HG02678 (cell line): ENCODE data around the gene USP5.

ENCODE experiments used
- ATAC-seq: cut with Tn5 transposase; IDR thresholded peaks from one replicate; pipeline ENCODE4 v1.9.1; 2021; ENCODE audit warnings: mild to moderate bottlenecking, moderate library complexity; ENCODE audit not compliant: unreplicated experiment

The USP5 gene

DNA sequence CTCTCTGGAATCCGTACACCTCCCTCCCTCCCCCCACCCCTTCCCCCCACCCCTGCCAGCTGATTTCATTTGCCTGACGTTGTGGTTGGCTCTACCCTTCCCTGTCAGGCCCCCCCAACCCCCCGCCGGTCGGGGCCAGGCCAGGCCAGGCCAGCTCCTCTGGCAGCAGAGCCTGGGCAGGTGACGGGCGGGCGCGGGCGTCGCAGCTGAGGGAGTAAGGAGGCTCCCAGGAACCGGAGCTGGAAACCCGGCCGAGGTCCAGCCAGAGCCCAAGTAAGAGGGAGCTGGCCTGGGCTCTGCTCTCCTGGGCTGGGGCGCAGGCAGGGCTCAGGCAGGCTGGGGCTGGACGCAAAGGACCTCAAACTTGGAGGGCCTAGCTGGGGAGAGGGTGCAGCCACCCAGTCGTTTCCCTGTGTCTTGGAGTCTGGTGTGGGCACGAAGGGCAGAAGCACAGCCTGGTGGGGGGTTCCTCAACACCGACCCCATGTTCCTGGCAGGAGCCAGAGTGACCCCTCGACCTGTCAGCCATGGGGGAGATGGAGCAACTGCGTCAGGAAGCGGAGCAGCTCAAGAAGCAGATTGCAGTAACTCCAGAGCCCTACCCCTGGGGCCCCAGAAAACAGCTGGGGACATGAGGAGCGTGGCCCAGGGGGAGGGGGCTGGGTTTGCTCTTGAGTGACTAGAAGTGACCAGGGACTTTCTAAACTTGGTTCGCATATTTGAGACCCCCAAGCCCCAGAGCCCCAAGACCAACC lies 11.0 kb upstream of the USP5 start, which contains the start of gene GNB3:
TSS of gene GNB3 (plus strand) at position 165 of the 755 bp plus-strand sequence. CDS start at position 528, 363 bp downstream.
- no peak for ATAC-seq

DNA sequence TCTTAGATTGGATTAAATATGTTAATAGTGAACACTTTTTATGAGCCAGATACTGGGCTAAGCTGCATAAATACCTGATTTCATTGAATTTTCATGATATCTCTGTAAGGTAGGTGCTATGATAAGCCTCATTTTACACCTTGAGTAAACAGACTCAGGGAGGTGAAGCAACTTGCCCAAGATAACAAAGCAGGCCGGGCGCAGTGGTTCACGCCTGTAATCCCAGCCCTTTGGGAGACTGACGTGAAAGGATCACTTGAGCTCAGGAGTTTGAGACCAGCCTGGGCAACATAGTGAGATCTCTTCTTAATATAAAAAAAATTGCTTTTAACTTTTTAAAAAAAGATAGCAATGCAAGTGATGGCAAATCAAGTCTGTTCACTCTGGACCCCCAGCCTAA lies 9.9 kb upstream of the USP5 start:
- no peak for ATAC-seq

DNA sequence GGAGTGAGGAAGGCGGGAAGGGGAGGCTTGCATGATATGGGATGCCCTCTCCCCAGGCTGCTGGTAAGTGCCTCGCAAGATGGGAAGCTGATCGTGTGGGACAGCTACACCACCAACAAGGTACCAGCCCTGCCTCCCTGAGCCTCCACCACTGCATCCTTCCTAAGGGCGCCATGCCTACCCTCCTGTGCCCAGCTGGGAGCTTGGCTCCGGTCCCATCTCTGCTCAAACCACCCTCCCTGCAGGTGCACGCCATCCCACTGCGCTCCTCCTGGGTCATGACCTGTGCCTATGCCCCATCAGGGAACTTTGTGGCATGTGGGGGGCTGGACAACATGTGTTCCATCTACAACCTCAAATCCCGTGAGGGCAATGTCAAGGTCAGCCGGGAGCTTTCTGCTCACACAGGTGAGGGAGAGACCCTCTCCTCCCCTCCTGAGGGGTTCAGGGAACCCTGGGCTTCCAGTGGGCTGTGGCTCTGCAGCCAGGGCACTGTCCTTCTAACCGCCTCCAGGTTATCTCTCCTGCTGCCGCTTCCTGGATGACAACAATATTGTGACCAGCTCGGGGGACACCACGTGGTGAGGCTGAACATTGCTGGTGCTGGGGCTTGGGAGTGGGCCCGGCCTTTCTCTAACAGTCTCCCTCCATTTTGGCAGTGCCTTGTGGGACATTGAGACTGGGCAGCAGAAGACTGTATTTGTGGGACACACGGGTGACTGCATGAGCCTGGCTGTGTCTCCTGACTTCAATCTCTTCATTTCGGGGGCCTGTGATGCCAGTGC lies 8.6 kb upstream of the USP5 start:
- no peak for ATAC-seq

DNA sequence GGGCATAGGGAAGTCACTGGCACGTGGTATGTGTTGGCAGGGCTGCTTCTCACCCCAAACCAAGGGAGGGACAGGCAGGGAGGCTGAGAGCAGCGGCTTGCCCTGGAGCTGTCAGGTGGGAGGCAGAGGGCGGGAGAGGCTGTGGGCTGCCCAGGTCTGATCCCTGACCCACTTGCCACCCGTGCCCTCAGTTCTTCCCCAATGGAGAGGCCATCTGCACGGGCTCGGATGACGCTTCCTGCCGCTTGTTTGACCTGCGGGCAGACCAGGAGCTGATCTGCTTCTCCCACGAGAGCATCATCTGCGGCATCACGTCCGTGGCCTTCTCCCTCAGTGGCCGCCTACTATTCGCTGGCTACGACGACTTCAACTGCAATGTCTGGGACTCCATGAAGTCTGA lies 6.6 kb upstream of the USP5 start:
- no peak for ATAC-seq

DNA sequence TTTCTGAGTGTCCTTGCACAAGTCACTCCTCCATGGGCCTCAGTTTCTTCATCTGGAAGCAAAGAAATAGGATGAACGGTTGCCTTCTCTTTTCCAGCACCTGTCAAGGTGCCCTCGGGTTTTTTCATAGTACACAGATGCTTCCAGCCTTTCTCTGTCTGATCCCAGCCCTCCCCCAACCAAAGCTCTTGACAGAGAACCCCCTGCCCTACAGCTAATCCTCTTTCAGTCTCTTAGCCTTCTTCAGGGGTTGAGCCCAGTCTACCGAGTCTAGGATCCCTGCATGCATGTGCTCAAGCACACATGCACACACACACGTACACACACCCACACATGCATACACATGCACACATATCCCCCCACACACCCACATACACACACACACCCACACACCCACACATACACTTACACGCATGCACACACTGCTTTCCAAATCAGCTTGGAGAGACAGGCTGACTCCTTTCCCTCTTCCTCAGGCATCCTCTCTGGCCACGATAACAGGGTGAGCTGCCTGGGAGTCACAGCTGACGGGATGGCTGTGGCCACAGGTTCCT lies 5.6 kb upstream of the USP5 start:
- ATAC-seq, result no peak

DNA sequence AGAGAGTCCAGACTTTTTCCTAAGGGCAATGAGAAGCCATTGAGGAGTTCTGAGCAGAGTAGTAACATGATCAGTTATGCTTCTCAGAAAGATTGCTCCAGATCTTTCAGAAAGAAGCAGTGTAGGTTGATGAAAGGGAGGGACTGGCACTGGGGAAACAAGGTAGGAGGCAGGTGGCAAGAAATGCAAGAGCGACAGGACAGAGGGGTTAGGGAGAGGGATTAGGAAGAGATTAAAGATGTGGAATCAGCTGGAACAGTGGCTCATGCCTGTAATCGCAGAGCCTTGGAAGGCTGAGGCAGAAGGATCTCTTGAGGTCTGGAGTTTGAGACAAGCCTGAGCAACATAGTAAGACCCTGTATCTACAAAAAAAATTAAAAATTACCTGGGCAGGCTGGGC lies 4.3 kb upstream of the USP5 start:
- ATAC-seq, result no peak

DNA sequence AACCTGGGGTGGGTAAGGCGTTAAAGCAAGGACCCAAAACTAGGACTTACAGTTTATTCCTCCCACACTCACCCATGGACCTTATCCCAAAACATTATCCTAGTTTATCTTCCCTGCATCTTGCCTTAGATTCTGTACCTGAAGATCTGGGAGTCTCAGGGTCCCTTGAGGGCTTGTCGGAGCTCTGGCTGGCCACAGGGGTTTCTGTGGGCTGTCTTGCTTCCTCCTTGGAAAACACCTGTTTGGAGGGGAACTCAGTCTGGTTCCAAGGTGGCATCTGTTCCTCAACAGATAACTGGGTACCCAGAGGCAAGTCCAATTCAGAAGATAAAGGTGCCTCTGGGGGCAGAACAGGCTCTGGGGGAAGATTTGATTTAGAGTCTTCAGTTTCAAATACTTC lies 2.5 kb upstream of the USP5 start:
- no peak for ATAC-seq

DNA sequence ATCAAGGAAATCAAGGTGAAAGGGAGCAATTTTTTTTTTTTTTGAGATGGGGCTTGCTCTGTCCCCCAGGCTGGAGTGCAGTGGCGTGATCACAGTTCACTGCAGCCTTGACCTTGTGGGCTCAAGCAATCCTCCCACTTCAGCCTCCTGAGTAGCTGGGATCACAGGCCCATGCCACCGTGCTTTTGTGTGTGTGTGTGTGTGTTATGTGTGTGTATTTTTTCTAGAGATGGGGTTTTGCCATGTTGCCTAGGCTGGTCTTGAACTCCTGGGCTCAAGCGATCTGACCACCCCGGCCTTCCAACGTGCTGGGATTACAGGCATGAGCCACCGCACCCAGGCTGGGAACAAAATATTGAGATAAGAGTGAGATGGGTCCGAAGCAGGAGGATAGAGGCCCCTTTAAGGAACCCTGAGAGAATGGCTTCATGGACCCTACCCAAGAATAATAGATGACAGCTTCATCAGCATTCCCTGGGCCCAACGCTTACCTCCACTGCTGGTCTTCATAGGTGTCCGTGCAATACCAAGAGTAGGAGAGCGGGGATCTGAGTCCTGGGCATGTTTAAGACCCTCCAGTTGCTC lies 1.9 kb upstream of the USP5 start:
- ATAC-seq, result no peak

DNA sequence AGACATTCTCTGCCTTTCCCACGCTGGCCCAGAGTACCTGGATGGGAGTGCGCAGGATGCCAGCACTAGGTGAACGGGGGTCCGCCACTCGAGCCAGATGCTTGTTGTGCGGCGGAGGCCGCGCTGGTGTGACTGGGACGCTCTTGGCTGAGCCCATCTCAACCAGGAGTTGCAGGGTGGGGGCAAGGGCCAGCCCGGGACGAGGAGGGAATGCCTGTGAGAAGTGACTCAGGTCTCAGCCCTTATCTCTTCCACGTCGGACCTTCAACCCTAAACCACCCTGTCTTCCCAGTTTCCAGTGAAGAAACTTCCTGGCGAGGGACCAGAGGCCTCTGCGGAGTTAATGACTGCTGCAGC lies 1.2 kb upstream of the USP5 start:
- ATAC-seq, result no peak

DNA sequence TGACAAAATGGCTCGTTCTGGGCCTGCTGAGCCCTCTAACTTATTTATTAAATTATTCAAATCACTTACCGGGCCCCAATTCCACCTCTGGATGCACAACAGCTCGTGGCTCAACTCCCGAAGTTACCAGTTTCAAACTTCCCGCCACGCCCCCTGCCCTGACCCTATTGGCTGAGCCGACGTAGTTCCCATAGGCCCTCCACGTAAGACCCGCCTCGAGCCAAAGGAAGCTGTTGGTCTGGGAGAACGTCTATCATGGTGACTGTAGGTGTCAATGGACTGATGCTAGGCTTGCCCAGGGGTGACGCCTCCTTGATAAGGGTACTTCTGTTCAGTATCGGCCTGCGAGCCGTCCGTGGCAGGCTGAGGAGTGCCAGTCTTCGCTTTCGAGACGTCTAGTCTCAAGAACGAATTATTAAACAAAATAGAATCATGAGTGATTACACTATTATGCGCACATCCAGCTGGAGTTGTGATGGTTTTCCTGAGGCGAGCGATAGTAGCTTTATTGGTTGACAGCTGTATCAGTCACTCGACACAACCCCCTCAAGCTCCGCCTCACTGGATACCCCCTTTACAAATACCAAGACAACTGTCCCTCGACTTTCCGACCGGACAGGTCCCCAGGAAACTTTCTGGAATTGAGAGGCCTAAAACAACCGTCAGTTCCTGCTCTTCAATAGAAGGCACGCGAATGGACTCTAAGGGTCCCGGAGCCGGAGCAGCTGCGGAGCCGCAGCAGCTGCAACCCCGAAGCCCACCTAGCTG lies 613 bp upstream of the USP5 start, which contains the start of gene CDCA3:
TSS of gene CDCA3 (minus strand) at position 134 of the 768 bp plus-strand sequence. CDS start 334 bp downstream, outside the sequence.
- peak; percentile 58 for ATAC-seq

DNA sequence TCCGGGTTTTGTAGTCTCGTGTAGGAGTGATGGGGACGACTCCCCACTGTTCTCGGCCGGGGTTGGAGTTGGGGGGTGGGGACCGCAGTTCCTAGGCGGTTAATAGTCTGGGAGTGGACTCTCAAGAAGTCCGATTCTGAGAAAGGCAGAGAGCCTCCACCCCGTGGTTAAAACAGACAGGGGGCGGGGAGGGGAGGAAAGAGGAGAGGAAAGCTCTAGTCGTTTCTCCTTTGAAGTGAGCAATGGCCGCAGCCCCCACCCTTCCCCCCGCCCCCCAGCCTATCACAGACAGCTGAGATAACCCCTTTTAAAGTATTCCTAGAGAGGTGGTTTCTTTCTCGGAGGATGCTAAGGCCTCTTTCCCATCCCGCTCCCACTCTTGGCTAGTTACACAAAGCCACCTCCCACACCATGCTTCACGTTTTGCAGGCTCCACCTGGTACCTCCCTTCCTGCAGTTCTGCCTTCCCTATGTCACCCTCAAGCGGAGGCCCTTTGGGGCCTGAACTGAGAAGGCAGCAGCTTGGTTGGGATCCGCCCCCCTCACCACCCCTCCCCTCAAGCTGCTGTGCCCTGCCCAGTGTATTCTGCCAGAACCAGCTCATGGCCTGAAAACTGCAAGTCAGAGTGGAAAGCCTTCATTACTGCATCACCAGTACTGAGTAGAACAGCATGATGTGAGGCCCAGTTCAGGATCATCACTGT lies 853 bp downstream of the USP5 start:
- ATAC-seq, result no peak

DNA sequence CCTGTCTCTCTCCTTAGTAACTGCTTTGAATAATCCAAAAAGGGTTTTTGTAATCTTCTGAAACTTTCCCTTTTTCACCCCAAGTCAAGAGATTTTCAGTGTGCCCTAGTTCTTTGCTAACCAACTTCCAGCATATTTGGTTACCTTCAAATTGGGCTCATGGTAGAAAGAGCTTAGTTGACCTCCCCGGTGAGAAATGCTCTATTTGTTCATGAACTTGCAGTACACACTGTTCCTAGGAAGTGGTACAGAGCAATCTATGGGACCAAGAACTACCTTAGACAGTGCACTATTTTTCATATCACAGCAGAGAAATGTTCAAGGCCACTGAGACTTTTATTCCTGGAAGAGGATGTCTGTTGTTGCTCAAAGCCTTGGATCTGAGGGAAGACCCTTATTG lies 1.7 kb downstream of the USP5 start:
- ATAC-seq, result no peak

DNA sequence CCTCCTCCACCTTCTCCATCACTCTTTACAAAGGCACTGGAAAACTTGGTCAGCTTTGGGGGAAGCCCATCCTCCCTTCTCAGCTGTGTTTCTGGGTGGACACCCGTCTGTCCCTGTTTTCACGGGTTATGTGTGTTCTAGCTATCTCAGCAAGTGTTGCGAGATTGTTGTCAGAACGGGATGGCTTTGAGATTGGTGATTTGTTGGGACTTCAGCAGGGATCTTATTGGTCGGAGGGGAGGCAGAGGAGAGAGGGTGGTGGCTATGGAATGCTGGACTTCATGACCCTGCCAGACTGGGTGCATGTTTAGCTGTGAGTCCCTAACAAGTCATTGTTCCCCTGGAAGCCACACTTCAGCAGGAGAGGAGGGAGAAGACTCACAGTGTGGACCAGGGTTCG lies 2.1 kb downstream of the USP5 start:
- no peak for ATAC-seq

DNA sequence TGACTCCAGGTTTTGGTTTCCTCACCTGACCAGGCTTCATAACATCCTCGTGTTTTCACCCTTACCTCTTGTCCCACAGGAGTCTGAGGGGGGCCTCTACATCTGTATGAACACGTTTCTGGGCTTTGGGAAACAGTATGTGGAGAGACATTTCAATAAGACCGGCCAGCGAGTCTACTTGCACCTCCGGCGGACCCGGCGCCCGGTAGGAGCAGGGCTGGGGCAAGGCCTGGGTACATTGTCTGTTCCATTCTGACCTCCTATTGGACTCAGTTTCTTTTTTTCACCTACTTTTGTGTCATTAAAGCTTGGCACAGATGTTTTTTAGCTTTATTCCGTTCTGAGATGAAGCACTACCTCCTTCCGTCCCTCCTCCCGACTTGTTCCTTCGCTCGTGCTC lies 3.4 kb downstream of the USP5 start:
- ATAC-seq, result no peak

DNA sequence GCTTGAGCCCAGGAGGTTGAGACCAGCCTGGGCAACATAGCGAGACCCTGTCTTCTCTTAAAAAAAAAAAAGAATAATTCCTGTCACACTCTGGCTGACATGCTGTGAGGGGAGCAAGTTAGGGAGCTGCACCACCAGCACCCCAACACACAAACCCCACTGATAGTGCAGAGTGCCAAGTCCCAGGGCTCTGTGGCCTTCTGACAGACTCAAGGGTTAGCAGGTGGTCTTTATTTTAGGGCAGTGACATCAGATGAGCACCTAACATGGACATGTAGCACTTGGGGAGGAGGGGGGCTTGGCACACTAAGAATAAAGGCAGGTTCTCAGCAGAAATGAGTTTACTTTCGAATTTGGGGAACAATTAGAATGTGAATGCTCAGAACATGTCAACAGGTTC lies 6.8 kb downstream of the USP5 start:
- no peak for ATAC-seq

DNA sequence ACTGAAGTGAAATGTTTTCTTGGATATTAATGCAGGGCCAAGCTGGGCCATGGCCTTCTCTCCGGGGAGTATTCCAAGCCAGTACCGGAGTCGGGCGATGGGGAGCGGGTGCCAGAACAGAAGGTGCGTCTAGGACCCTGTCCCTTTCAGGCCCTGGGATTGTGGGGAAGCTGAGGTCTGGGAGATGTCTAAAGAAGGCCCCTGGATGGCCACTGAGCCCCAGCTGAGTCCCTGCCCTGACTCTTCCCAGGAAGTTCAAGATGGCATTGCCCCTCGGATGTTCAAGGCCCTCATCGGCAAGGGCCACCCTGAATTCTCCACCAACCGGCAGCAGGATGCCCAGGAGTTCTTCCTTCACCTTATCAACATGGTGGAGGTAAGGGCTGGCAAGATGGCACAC lies 8.2 kb downstream of the USP5 start:
- no peak for ATAC-seq

DNA sequence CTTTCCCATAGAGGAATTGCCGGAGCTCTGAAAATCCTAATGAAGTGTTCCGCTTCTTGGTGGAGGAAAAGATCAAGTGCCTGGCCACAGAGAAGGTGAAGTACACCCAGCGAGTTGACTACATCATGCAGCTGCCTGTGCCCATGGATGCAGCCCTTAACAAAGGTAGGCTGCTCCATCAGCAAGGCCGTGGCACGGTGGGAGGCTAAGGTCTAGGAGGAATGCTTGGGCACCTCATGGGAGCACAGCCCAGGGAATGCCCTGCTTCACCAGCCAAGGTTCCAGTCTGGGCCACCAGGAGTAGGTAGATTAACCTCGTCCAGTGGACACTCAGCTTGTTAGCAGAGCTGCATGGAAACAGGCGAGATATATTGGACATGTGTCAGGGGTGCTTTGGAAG lies 9.0 kb downstream of the USP5 start:
- ATAC-seq, result no peak

DNA sequence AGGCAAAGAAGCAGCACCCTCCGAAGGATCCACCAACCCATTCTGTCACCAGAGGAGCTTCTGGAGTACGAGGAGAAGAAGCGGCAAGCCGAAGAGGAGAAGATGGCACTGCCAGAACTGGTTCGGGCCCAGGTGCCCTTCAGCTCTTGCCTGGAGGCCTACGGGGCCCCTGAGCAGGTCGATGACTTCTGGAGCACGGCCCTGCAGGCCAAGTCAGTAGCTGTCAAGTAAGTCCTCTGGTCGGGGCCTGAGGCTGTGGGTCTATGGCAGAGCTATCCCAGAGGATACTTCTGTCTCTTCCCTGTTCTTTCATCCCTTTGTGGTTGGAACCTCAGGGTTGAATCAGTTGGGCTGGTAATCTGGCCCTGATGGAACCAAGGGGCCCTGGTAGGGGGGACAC lies 9.4 kb downstream of the USP5 start:
- no peak for ATAC-seq

DNA sequence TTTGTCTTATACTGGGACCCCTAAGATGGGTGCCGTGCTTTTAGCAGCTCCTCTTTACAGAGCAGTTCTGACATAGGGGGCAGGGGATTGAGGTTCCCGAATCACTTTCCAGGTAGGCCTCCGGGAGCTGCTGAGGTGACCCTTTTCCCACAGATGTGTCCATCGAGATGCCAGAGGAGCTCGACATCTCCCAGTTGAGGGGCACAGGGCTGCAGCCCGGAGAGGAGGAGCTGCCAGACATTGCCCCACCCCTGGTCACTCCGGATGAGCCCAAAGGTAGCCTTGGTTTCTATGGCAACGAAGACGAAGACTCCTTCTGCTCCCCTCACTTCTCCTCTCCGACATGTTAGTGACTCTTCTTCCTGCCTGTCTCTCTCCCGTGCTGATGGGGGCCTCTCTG lies 11.1 kb downstream of the USP5 start:
- no peak for ATAC-seq

DNA sequence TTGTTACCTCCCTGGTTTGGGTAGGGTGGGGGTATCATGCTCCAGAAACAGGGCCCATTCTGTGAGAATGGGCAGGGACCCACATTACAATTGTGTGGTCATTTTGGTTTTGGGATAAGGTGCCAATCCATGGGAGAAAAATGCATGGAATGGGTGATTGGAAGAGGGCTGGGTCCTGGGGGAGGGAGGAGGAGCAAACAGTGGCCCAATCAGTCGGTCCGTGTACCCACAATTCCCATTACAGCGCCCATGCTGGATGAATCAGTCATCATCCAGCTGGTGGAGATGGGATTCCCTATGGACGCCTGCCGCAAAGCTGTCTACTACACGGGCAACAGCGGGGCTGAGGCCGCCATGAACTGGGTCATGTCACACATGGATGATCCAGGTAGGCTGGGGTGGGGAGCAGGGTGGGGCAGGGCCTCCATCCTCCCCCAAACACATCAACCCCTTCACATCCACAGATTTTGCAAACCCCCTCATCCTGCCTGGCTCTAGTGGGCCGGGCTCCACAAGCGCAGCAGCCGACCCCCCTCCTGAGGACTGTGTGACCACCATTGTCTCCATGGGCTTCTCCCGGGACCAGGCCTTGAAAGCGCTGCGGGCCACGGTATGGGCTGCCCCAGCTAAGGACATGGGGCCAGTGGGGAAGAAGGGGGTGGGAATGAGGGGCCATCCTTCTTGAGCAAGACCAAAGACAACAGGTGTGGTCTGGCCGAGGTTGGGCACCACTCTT lies 11.8 kb downstream of the USP5 start:
- ATAC-seq, result no peak
